K562 (cell line): ENCODE data around the gene POU4F1. TPM values are rescaled to one million over a fixed set of nuclear protein-coding genes. Genes with fewer than 3 reads are reported as not detected.

ENCODE experiments used
- ATF1 ChIP-seq, 2 experiments: fragments of 450-650 bp in 1 of 2; IDR thresholded peaks; 2 replicates each; pipeline ENCODE4 v1.6.1; 2016; ENCODE audit warnings: missing compliant biosample characterization in 1 of 2, missing genetic modification characterization in 1 of 2
- CBX2 ChIP-seq: fragments of 200-600 bp; sonication (generic); IDR thresholded peaks from one replicate; pipeline ENCODE4 v1.6.1; 2012; ENCODE audit warnings: mild to moderate bottlenecking, low read length, inconsistent platforms; ENCODE audit not compliant: insufficient read depth, poor library complexity, severe bottlenecking
- CBX3 ChIP-seq, 2 experiments: IDR thresholded peaks; 1 replicate in 1 of 2; 2 replicates in 1 of 2; pipeline ENCODE4 v1.6.1; 2012; ENCODE audit warnings: inconsistent platforms in 2 of 2, low read length in 2 of 2, borderline replicate concordance in 1 of 2, control low read depth in 1 of 2
- HCFC1 ChIP-seq: IDR thresholded peaks from 2 replicates; pipeline ENCODE4 v1.6.1; 2012; ENCODE audit warnings: low read depth, low read length, improper control_type of control experiment
- HDAC1 ChIP-seq, 2 experiments: fragments of 450-650 bp; IDR thresholded peaks; 2 replicates each; pipeline ENCODE4 v1.6.1; 2016 to 2017; ENCODE audit warnings: inconsistent platforms in 1 of 2, mild to moderate bottlenecking in 1 of 2, moderate library complexity in 1 of 2
- IFI16 ChIP-seq: fragments of 250-450 bp; sonication (Bioruptor Pico); IDR thresholded peaks from 2 replicates; pipeline ENCODE4 v2.1.2; 2022; ENCODE audit warnings: mild to moderate bottlenecking, inconsistent platforms
- MAZ ChIP-seq, 2 experiments: fragments of 450-650 bp in 1 of 2; sonication (generic) in 1 of 2; formaldehyde crosslinking; IDR thresholded peaks in 1 of 2; conservative IDR thresholded peaks in 1 of 2; 2 replicates each; pipeline versions ENCODE4 v1.4.0 to v1.5.0; 2020; ENCODE audit warnings: mild to moderate bottlenecking in 1 of 2, missing genetic modification reagents in 1 of 2
- NEUROD1 ChIP-seq: fragments of 150-350 bp; IDR thresholded peaks from 2 replicates; pipeline ENCODE4 v1.6.1; 2014; ENCODE audit warnings: borderline replicate concordance, low read length, low read depth; ENCODE audit not compliant: partially characterized antibody
- NR3C1 ChIP-seq: sonication (generic); formaldehyde crosslinking; IDR thresholded peaks from 2 replicates; pipeline ENCODE4 v1.8.1; 2022; ENCODE audit warnings: missing genetic modification reagents
- RBM17 ChIP-seq: fragments of 200-400 bp; formaldehyde crosslinking; IDR thresholded peaks from 2 replicates; pipeline ENCODE4 v1.6.1; 2017; ENCODE audit warnings: low read depth, mild to moderate bottlenecking, low read length, borderline replicate concordance
- RNF2 ChIP-seq: sonication (generic); IDR thresholded peaks from 2 replicates; pipeline ENCODE4 v1.6.1; 2016
- SAFB2 ChIP-seq: fragments of 200-400 bp; formaldehyde crosslinking; IDR thresholded peaks from 2 replicates; pipeline ENCODE4 v1.6.1; 2018; ENCODE audit warnings: borderline replicate concordance, low read length, low read depth, moderate library complexity; ENCODE audit not compliant: severe bottlenecking
- TFAP4 ChIP-seq: sonication (generic); formaldehyde crosslinking; IDR thresholded peaks from 2 replicates; pipeline ENCODE4 v1.8.0; 2022; ENCODE audit warnings: missing genetic modification reagents, mild to moderate bottlenecking, moderate library complexity, borderline replicate concordance
- TGIF2 ChIP-seq: sonication (generic); formaldehyde crosslinking; IDR thresholded peaks from 2 replicates; pipeline ENCODE4 v1.8.1; 2022; ENCODE audit warnings: mild to moderate bottlenecking, missing genetic modification reagents, moderate library complexity
- ZBTB43 ChIP-seq: sonication (generic); formaldehyde crosslinking; IDR thresholded peaks from 2 replicates; pipeline ENCODE4 v1.8.0; 2023; ENCODE audit warnings: mild to moderate bottlenecking, missing genetic modification reagents
- ZNF133 ChIP-seq: fragments of 250-450 bp; sonication (Bioruptor Pico); IDR thresholded peaks from 2 replicates; pipeline ENCODE4 v1.4.0; 2020; ENCODE audit warnings: mild to moderate bottlenecking
- polyA plus RNA-seq, 8 experiments: library from polyadenylated mRNA; depleted of rRNA in 4 of 8; stranded (reverse) in 5 of 8; unstranded in 3 of 8; fragments of >200 nt; fragmentation: Nextera tagmentation in 2 of 8; fragmentation: Illumina TruSeq in 1 of 8; extraction: Ambion mirVana in 2 of 8; extraction: Trizol in 1 of 8; gene quantifications; 2 replicates each; pipeline versions ENCODE4 v1.2.1 to v1.2.3, GENCODE V29; 2011 to 2014; ENCODE audit warnings: inconsistent platforms in 1 of 8, missing spikeins in 1 of 8
- total RNA-seq, 7 experiments: library from RNA; depleted of rRNA in 6 of 7; stranded (reverse); fragments of >200 nt in 6 of 7; fragmentation: Illumina TruSeq in 2 of 7; extraction: Trizol in 2 of 7; gene quantifications; 2 replicates each; pipeline versions ENCODE4 v1.2.1 to v1.2.3, GENCODE V29; 2011 to 2021; ENCODE audit warnings: low replicate concordance in 1 of 7
- TF ChIP-seq, protein P1 (sequence below): fragments of 250-450 bp; sonication (Bioruptor Pico); IDR thresholded peaks from 2 replicates; pipeline ENCODE4 v1.4.0; 2020; ENCODE audit warnings: mild to moderate bottlenecking, moderate library complexity
- TF ChIP-seq, protein P2 (sequence below): sonication (generic); formaldehyde crosslinking; IDR thresholded peaks from 2 replicates; pipeline ENCODE4 v1.8.1; 2023; ENCODE audit warnings: mild to moderate bottlenecking, missing genetic modification reagents, moderate library complexity

The POU4F1 gene
- total and polyA plus RNA-seq, 9 of the 15 experiments (the other 6 are each of a cell fraction or from before 2014, with no cell fraction given), result 0.61 to 2.8 (median 1.5) TPM

GRCh38 chr13:78603240-78603957 lies at the start of gene POU4F1 (continued):
- TF ChIP-seq, protein P1, sequence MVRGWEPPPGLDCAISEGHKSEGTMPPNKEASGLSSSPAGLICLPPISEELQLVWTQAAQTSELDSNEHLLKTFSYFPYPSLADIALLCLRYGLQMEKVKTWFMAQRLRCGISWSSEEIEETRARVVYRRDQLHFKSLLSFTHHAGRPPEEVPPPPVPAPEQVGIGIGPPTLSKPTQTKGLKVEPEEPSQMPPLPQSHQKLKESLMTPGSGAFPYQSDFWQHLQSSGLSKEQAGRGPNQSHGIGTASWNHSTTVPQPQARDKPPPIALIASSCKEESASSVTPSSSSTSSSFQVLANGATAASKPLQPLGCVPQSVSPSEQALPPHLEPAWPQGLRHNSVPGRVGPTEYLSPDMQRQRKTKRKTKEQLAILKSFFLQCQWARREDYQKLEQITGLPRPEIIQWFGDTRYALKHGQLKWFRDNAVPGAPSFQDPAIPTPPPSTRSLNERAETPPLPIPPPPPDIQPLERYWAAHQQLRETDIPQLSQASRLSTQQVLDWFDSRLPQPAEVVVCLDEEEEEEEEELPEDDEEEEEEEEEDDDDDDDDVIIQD (CRISPR knock-in tag), result no peak
- TF ChIP-seq RBM17 (no peak), IFI16 (CRISPR knock-in tag) (no peak), HCFC1 (no peak), NEUROD1 (no peak), MAZ (CRISPR knock-in tag; conservative IDR thresholded peaks at IDR 0.05 in 1 of 2, IDR thresholded peaks at IDR 0.05 in 1 of 2) (0 out of 4 replicates have a peak, but pooled peaks of 1 of the 2 experiments have one; percentile 22), CBX2 (no peak), CBX3 (IDR thresholded peaks at IDR 0.05; ENCODE audit: borderline replicate concordance in 1 of 2, low read length in 2 of 2) (no peak), NR3C1 (CRISPR knock-in tag) (no peak), TFAP4 (CRISPR knock-in tag) (peak; percentile 99), TGIF2 (CRISPR knock-in tag) (peak; percentile 29; the same call in 1 of the 2 replicates), ZBTB43 (CRISPR knock-in tag) (no peak), RNF2 (no peak), HDAC1 (IDR thresholded peaks at IDR 0.05) (peak in 1 of 2 experiments; percentile 57; a peak in 1 of 4 replicates), SAFB2 (no peak), ATF1 (CRISPR knock-in tag; IDR thresholded peaks at IDR 0.05) (no peak), ATF1 (tag; IDR thresholded peaks at IDR 0.05) (peak; percentile 53), ZNF133 (CRISPR knock-in tag) (no peak)
- TF ChIP-seq, protein P2, sequence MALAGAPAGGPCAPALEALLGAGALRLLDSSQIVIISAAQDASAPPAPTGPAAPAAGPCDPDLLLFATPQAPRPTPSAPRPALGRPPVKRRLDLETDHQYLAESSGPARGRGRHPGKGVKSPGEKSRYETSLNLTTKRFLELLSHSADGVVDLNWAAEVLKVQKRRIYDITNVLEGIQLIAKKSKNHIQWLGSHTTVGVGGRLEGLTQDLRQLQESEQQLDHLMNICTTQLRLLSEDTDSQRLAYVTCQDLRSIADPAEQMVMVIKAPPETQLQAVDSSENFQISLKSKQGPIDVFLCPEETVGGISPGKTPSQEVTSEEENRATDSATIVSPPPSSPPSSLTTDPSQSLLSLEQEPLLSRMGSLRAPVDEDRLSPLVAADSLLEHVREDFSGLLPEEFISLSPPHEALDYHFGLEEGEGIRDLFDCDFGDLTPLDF (CRISPR knock-in tag), result no peak
